ENCODE results near the gene ATXN7L1. TPM values are rescaled to one million over a fixed set of nuclear protein-coding genes. Genes with fewer than 3 reads are reported as not detected.
"Not testable (repeated sequence)": the region's sequence is repeated elsewhere in the genome, so short reads cannot be mapped to it uniquely, and the experiment has no call there.

ATXN7L1 gene
- total RNA-seq, 5 donors from 2014 or later (not counting 1 experiment from before 2014, with no cell fraction given): 42.3 to 54.7 (median 47.4) TPM

DNA sequence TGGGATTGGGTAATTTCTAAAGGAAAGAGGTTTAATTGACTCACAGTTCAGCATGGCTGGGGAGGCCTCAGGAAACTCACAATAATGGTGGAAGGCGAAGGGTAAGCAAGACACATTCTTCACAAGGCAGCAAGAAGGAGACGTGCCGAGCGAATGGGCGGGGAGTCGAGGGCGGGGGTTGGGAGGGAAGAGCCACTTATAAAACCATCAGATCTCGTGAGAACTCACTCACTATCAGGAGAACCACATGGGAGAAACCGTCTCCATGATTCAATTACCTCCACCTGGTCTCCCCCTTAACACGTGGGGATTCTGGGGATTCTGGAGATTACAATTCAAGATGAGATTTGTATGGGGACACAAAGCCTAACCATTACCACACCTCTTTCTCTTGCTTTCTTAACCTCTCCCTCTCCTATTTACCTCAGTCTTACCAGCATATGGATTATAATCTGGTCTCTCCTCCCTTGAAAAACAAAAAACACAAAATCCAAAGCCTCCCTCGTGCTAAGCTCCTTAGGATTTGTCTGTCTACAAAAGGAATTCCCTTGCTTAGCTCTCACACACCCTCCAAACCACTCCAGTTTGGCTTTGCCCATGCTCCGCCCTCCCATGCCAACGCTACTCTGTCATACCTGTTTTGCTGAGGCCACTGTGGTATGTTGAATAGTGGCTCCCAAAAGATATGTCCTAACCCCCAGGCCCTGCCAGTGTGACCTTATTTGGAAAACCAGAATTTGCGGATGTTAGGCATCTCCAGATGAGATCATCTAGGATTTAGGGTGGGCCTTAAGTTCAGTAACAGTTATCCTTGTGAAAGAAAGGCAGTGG is 275.5 kb downstream of the ATXN7L1 start:
- ChIA-PET CTCF (no interaction called here), POLR2A (no interaction called here)
- Mint-ChIP-seq H3K4me1 (no peaks in the 10 kb centered on the region), H3K9me3 (no peaks in the 10 kb centered on the region), H3K27ac (no peak overlapping the region), H3K27me3 (peaks cover 0 to 13% of the 10 kb centered on the region in 2 donors), H3K4me3 (no peak overlapping the region), H3K36me3 (no peaks in the 10 kb centered on the region)
- H3K4me3 ChIP-seq (ENCODE audit: control insufficient read depth in 1 of 2, extremely low read depth in 1 of 2, low read length in 1 of 2): no peak overlapping the region
- no peak for DNase-seq
- no peaks in the 10 kb centered on the region for H3K4me1 ChIP-seq (ENCODE audit: control insufficient read depth in 1 of 2, extremely low read depth in 1 of 2, insufficient read depth in 2 of 2, low read length in 2 of 2)
- H3K27me3 ChIP-seq (replicated peaks in 1 of 2; ENCODE audit: control insufficient read depth in 2 of 2, extremely low read depth in 1 of 2, insufficient read depth in 2 of 2, low read length in 1 of 2): no peaks in the 10 kb centered on the region
- ATAC-seq (replicated peaks in 1 of 4): no peak
- H3K36me3 ChIP-seq (ENCODE audit: control insufficient read depth in 2 of 2, extremely low read depth in 1 of 2, insufficient read depth in 1 of 2, low read length in 1 of 2): no peaks in the 10 kb centered on the region
- H3K27ac ChIP-seq (ENCODE audit: low read length): no peak overlapping the region
- H3K9me3 ChIP-seq: no peaks in the 10 kb centered on the region
- 82% methylated on average over 3 of the region's 14 CpGs for WGBS (ENCODE audit: insufficient coverage)

GRCh38 chr7:105599551-105599950 is 276.8 kb downstream of the ATXN7L1 start:
- Histone ChIP-seq H3K27ac (ENCODE audit: low read length) (no peak overlapping the region), H3K9me3 (no peaks in the 10 kb centered on the region), H3K4me1 (ENCODE audit: control insufficient read depth in 1 of 2, extremely low read depth in 1 of 2, insufficient read depth in 2 of 2, low read length in 2 of 2) (no peaks in the 10 kb centered on the region), H3K4me3 (ENCODE audit: control insufficient read depth in 1 of 2, extremely low read depth in 1 of 2, low read length in 1 of 2) (no peak overlapping the region), H3K36me3 (ENCODE audit: control insufficient read depth in 2 of 2, extremely low read depth in 1 of 2, insufficient read depth in 1 of 2, low read length in 1 of 2) (no peaks in the 10 kb centered on the region), H3K27me3 (replicated peaks in 1 of 2; ENCODE audit: control insufficient read depth in 2 of 2, extremely low read depth in 1 of 2, insufficient read depth in 2 of 2, low read length in 1 of 2) (no peaks in the 10 kb centered on the region)
- 36% methylated on average over 1 of the region's 3 CpGs for WGBS (ENCODE audit: insufficient coverage)
- no peak for ATAC-seq (replicated peaks in 1 of 4)
- H3K4me1 Mint-ChIP-seq: no peaks in the 10 kb centered on the region
- H3K9me3 Mint-ChIP-seq: no peaks in the 10 kb centered on the region
- no peaks in the 10 kb centered on the region for H3K36me3 Mint-ChIP-seq
- H3K27me3 Mint-ChIP-seq: peaks cover 0 to 13% of the 10 kb centered on the region in 2 donors
- H3K27ac Mint-ChIP-seq: no peak overlapping the region
- ChIA-PET POLR2A (no interaction called here), CTCF (no interaction called here)
- DNase-seq: no peak
- H3K4me3 Mint-ChIP-seq: no peak overlapping the region

- H3K9me3 ChIP-seq; H3K36me3 ChIP-seq (ENCODE audit: control insufficient read depth in 2 of 2, extremely low read depth in 1 of 2, insufficient read depth in 1 of 2, low read length in 1 of 2); H3K9me3 Mint-ChIP-seq; H3K27me3 ChIP-seq (replicated peaks in 1 of 2; ENCODE audit: control insufficient read depth in 2 of 2, extremely low read depth in 1 of 2, insufficient read depth in 2 of 2, low read length in 1 of 2); CTCF ChIA-PET; H3K4me3 Mint-ChIP-seq; ATAC-seq (replicated peaks in 1 of 4); H3K27ac ChIP-seq (ENCODE audit: low read length); POLR2A ChIA-PET; H3K4me1 Mint-ChIP-seq; H3K36me3 Mint-ChIP-seq; H3K27ac Mint-ChIP-seq; DNase-seq; H3K4me3 ChIP-seq (ENCODE audit: control insufficient read depth in 1 of 2, extremely low read depth in 1 of 2, low read length in 1 of 2); H3K4me1 ChIP-seq (ENCODE audit: control insufficient read depth in 1 of 2, extremely low read depth in 1 of 2, insufficient read depth in 2 of 2, low read length in 2 of 2): not testable (repeated sequence)
- 96% methylated on average over 3 of the region's 8 CpGs for WGBS (ENCODE audit: insufficient coverage)
- peaks cover 0 to 13% of the 10 kb centered on the region in 2 donors for H3K27me3 Mint-ChIP-seq
Observed at GRCh38 chr7:105599080-105599479, 277.3 kb downstream of the ATXN7L1 start.

- ATAC-seq (replicated peaks in 1 of 4) (no peak), DNase-seq (no peak)
- no peaks in the 10 kb centered on the region for H3K27me3 ChIP-seq (replicated peaks in 1 of 2; ENCODE audit: control insufficient read depth in 2 of 2, extremely low read depth in 1 of 2, insufficient read depth in 2 of 2, low read length in 1 of 2)
- 72% methylated on average over 4 of the region's 4 CpGs for WGBS (ENCODE audit: insufficient coverage)
- H3K4me3 ChIP-seq (ENCODE audit: control insufficient read depth in 1 of 2, extremely low read depth in 1 of 2, low read length in 1 of 2): no peak overlapping the region
- CTCF ChIA-PET: no interaction called here
- Mint-ChIP-seq H3K36me3 (no peaks in the 10 kb centered on the region), H3K27ac (no peak overlapping the region), H3K4me3 (no peak overlapping the region), H3K4me1 (no peaks in the 10 kb centered on the region), H3K27me3 (peaks cover 0 to 13% of the 10 kb centered on the region in 2 donors), H3K9me3 (no peaks in the 10 kb centered on the region)
- no peak overlapping the region for H3K27ac ChIP-seq (ENCODE audit: low read length)
- no peaks in the 10 kb centered on the region for H3K4me1 ChIP-seq (ENCODE audit: control insufficient read depth in 1 of 2, extremely low read depth in 1 of 2, insufficient read depth in 2 of 2, low read length in 2 of 2)
- no peaks in the 10 kb centered on the region for H3K36me3 ChIP-seq (ENCODE audit: control insufficient read depth in 2 of 2, extremely low read depth in 1 of 2, insufficient read depth in 1 of 2, low read length in 1 of 2)
- no peaks in the 10 kb centered on the region for H3K9me3 ChIP-seq
- POLR2A ChIA-PET: interaction anchor here in 1 of 2 donors (0.6 kb wide), 1 partner anchor 483 kb away, joined by 3 read pairs; no protein-coding TSS in a partner anchor
Observed at GRCh38 chr7:105596866-105597265, 279.5 kb downstream of the ATXN7L1 start.

- ATAC-seq (replicated peaks in 1 of 4) (no peak), DNase-seq (no peak)
- POLR2A ChIA-PET: no interaction called here
- Histone ChIP-seq H3K4me3 (ENCODE audit: control insufficient read depth in 1 of 2, extremely low read depth in 1 of 2, low read length in 1 of 2) (no peak overlapping the region), H3K36me3 (ENCODE audit: control insufficient read depth in 2 of 2, extremely low read depth in 1 of 2, insufficient read depth in 1 of 2, low read length in 1 of 2) (no peaks in the 10 kb centered on the region), H3K4me1 (ENCODE audit: control insufficient read depth in 1 of 2, extremely low read depth in 1 of 2, insufficient read depth in 2 of 2, low read length in 2 of 2) (peaks cover 0 to 4% of the 10 kb centered on the region in 2 experiments), H3K27ac (ENCODE audit: low read length) (no peak overlapping the region), H3K9me3 (no peaks in the 10 kb centered on the region), H3K27me3 (replicated peaks in 1 of 2; ENCODE audit: control insufficient read depth in 2 of 2, extremely low read depth in 1 of 2, insufficient read depth in 2 of 2, low read length in 1 of 2) (no peaks in the 10 kb centered on the region)
- peaks cover 4 to 6% (median 5%) of the 10 kb centered on the region in 3 donors for H3K4me1 Mint-ChIP-seq
- H3K9me3 Mint-ChIP-seq: no peaks in the 10 kb centered on the region
- 73% methylated on average over 2 of the region's 3 CpGs for WGBS (ENCODE audit: insufficient coverage)
- no peak overlapping the region for H3K27ac Mint-ChIP-seq
- CTCF ChIA-PET: interaction anchor here in 1 of 2 donors (1.0 kb wide), 1 partner anchor 560 kb away, joined by 3 read pairs; no protein-coding TSS in a partner anchor
- H3K27me3 Mint-ChIP-seq: peaks cover 0 to 4% of the 10 kb centered on the region in 2 donors
- H3K4me3 Mint-ChIP-seq: no peak overlapping the region
- H3K36me3 Mint-ChIP-seq: no peaks in the 10 kb centered on the region
Observed at GRCh38 chr7:105594034-105594433, 282.4 kb downstream of the ATXN7L1 start.

- DNase-seq: no peak
- Mint-ChIP-seq H3K27ac (no peak overlapping the region), H3K4me3 (no peak overlapping the region), H3K36me3 (no peaks in the 10 kb centered on the region), H3K4me1 (peaks cover 6 to 13% (median 10%) of the 10 kb centered on the region in 3 donors), H3K9me3 (no peaks in the 10 kb centered on the region), H3K27me3 (no peaks in the 10 kb centered on the region)
- Histone ChIP-seq H3K4me3 (ENCODE audit: control insufficient read depth in 1 of 2, extremely low read depth in 1 of 2, low read length in 1 of 2) (no peak overlapping the region), H3K9me3 (no peaks in the 10 kb centered on the region), H3K27ac (ENCODE audit: low read length) (no peak overlapping the region), H3K27me3 (replicated peaks in 1 of 2; ENCODE audit: control insufficient read depth in 2 of 2, extremely low read depth in 1 of 2, insufficient read depth in 2 of 2, low read length in 1 of 2) (no peaks in the 10 kb centered on the region), H3K4me1 (ENCODE audit: control insufficient read depth in 1 of 2, extremely low read depth in 1 of 2, insufficient read depth in 2 of 2, low read length in 2 of 2) (peaks cover 0 to 10% of the 10 kb centered on the region in 2 experiments), H3K36me3 (ENCODE audit: control insufficient read depth in 2 of 2, extremely low read depth in 1 of 2, insufficient read depth in 1 of 2, low read length in 1 of 2) (no peaks in the 10 kb centered on the region)
- ChIA-PET POLR2A (interaction anchor here in 1 of 2 donors (0.5 kb wide), 1 partner anchor 257 kb away, joined by 3 read pairs; no protein-coding TSS in a partner anchor), CTCF (interaction anchor here in 1 of 2 donors (0.6 kb wide), 1 partner anchor 99 kb away, joined by 3 read pairs; no protein-coding TSS in a partner anchor)
- no peak for ATAC-seq (replicated peaks in 1 of 4)
- WGBS (ENCODE audit: insufficient coverage): 50% methylated on average over 2 of the region's 2 CpGs
Observed at GRCh38 chr7:105591522-105591921, 284.9 kb downstream of the ATXN7L1 start.

Measured in T-cell (primary cell).